Head of caudate nucleus (tissue), 42 donors: ENCODE measurements around the gene SPATA13.

ENCODE experiments used
- DNase-seq, 42 donors: peaks; one replicate each; pipeline versions ENCODE4 v3.0.0 to v3.0.0-alpha.2; 2020 to 2021; ENCODE audit warnings: mixed read lengths in 7 of 42
- intact Hi-C: fragments of 100-400 bp; cut with DNase I; formaldehyde crosslinking; loops from one replicate; pipeline ENCODE4 v1.15.0; 2022

SPATA13 gene

GRCh38 chr13:24355103-24355502, 194.6 kb downstream of the SPATA13 start:
- intact Hi-C loops = loop anchor here (10.0 kb wide), 1 partner anchor 1420 kb away; no protein-coding TSS in a partner anchor
- no peak for DNase-seq

GRCh38 chr13:24356270-24356669, 195.8 kb downstream of the SPATA13 start:
- intact Hi-C loops = loop anchor here (10.0 kb wide), 1 partner anchor 1421 kb away; no protein-coding TSS in a partner anchor
- no peak for DNase-seq
